Measurements from ENCODE around the gene KIF26A. TPM values are rescaled to one million over a fixed set of nuclear protein-coding genes. Genes with fewer than 3 reads are reported as not detected.

KIF26A gene
- total and polyA plus RNA-seq, 2 donors (not counting 1 experiment from before 2014, with no cell fraction given), result 0.15 TPM; not detected in 1

- Histone ChIP-seq H3K27me3 (replicated peaks in 1 of 4; ENCODE audit: control extremely low read depth in 1 of 4, control insufficient read depth in 3 of 4, insufficient read depth in 4 of 4, low read length in 3 of 4) (no peaks in the 10 kb centered on the region), H3K9ac (ENCODE audit: low read length) (no peak overlapping the region), H3K9me3 (ENCODE audit: control extremely low read depth in 1 of 3, control insufficient read depth in 2 of 3, insufficient read depth in 1 of 3, low read length in 2 of 3) (no peaks in the 10 kb centered on the region), H3K4me1 (ENCODE audit: control insufficient read depth in 2 of 2, insufficient read depth in 2 of 2, low read length in 2 of 2) (no peaks in the 10 kb centered on the region), H3K4me3 (ENCODE audit: control extremely low read depth in 1 of 5, extremely low read depth in 1 of 5, insufficient read depth in 1 of 5, low read depth in 2 of 5, low read length in 4 of 5) (no peak overlapping the region), H3K79me2 (ENCODE audit: control insufficient read depth, insufficient read depth, low read length) (no peaks in the 10 kb centered on the region), H2AFZ (ENCODE audit: insufficient read depth, low read depth, low read length, poor library complexity, severe bottlenecking) (no peak overlapping the region), H3K36me3 (replicated peaks in 1 of 2; ENCODE audit: control extremely low read depth in 1 of 2, control insufficient read depth in 1 of 2, extremely low read depth in 1 of 2, insufficient read depth in 2 of 2, low read length in 1 of 2) (no peaks in the 10 kb centered on the region), H3K27ac (ENCODE audit: low read length in 2 of 2) (no peak overlapping the region), H4K20me1 (ENCODE audit: control insufficient read depth, insufficient read depth, low read length, poor library complexity, severe bottlenecking) (no peaks in the 10 kb centered on the region), H3K4me2 (replicated peaks; ENCODE audit: low read depth, low read length, poor library complexity, severe bottlenecking) (no peak overlapping the region)
- ATAC-seq (ENCODE audit: low read depth) (no peak), DNase-seq (no peak)
- Mint-ChIP-seq H3K27ac (no peak overlapping the region), H3K4me3 (no peak overlapping the region), H3K27me3 (no peaks in the 10 kb centered on the region), H3K9me3 (ENCODE audit: insufficient read depth) (no peaks in the 10 kb centered on the region), H3K4me1 (no peaks in the 10 kb centered on the region)
- WGBS (ENCODE audit: insufficient coverage), result 79% methylated on average over 27 of the region's 27 CpGs
- ChIA-PET CTCF (no interaction called here), POLR2A (no interaction called here)
- intact Hi-C loops (cut with micrococcal nuclease), result no loop called here
- TF ChIP-seq EZH2 (IDR thresholded peaks at IDR 0.05; ENCODE audit: borderline replicate concordance, insufficient read depth, low read depth, low read length, poor library complexity, severe bottlenecking) (no peak), CTCF (IDR thresholded peaks at IDR 0.05) (no peak)
Observed at GRCh38 chr14:104187121-104187889, 48.9 kb downstream of the KIF26A start.

- Mint-ChIP-seq H3K4me3 (no peak overlapping the region), H3K27ac (no peak overlapping the region), H3K9me3 (ENCODE audit: insufficient read depth) (no peaks in the 10 kb centered on the region), H3K4me1 (no peaks in the 10 kb centered on the region), H3K27me3 (no peaks in the 10 kb centered on the region)
- no peak for ATAC-seq (ENCODE audit: low read depth)
- Histone ChIP-seq H3K27ac (ENCODE audit: low read length in 2 of 2) (no peak overlapping the region), H3K9me3 (ENCODE audit: control extremely low read depth in 1 of 3, control insufficient read depth in 2 of 3, insufficient read depth in 1 of 3, low read length in 2 of 3) (no peaks in the 10 kb centered on the region), H3K4me3 (ENCODE audit: control extremely low read depth in 1 of 5, extremely low read depth in 1 of 5, insufficient read depth in 1 of 5, low read depth in 2 of 5, low read length in 4 of 5) (no peak overlapping the region), H3K9ac (ENCODE audit: low read length) (no peak overlapping the region), H3K79me2 (ENCODE audit: control insufficient read depth, insufficient read depth, low read length) (no peaks in the 10 kb centered on the region), H3K36me3 (replicated peaks in 1 of 2; ENCODE audit: control extremely low read depth in 1 of 2, control insufficient read depth in 1 of 2, extremely low read depth in 1 of 2, insufficient read depth in 2 of 2, low read length in 1 of 2) (no peaks in the 10 kb centered on the region), H4K20me1 (ENCODE audit: control insufficient read depth, insufficient read depth, low read length, poor library complexity, severe bottlenecking) (no peaks in the 10 kb centered on the region), H3K4me2 (replicated peaks; ENCODE audit: low read depth, low read length, poor library complexity, severe bottlenecking) (no peak overlapping the region), H3K4me1 (ENCODE audit: control insufficient read depth in 2 of 2, insufficient read depth in 2 of 2, low read length in 2 of 2) (no peaks in the 10 kb centered on the region), H3K27me3 (replicated peaks in 1 of 4; ENCODE audit: control extremely low read depth in 1 of 4, control insufficient read depth in 3 of 4, insufficient read depth in 4 of 4, low read length in 3 of 4) (no peaks in the 10 kb centered on the region), H2AFZ (ENCODE audit: insufficient read depth, low read depth, low read length, poor library complexity, severe bottlenecking) (no peak overlapping the region)
- 75% methylated on average over 27 of the region's 27 CpGs for WGBS (ENCODE audit: insufficient coverage)
- no peak for DNase-seq
- ChIA-PET POLR2A (no interaction called here), CTCF (no interaction called here)
- TF ChIP-seq EZH2 (IDR thresholded peaks at IDR 0.05; ENCODE audit: borderline replicate concordance, insufficient read depth, low read depth, low read length, poor library complexity, severe bottlenecking) (no peak), CTCF (IDR thresholded peaks at IDR 0.05) (no peak)
- intact Hi-C loops (cut with micrococcal nuclease), result no loop called here
Observed at GRCh38 chr14:104187931-104188726, 49.7 kb downstream of the KIF26A start.
